HEK293T (cell line): ENCODE data around the gene CDH5.

Source experiments
- CTCF ChIA-PET: fragments of 350-600 bp; formaldehyde crosslinking; extraction: SDS; loops from one replicate; lab custom pipeline; 2021; ENCODE audit warnings: antibody characterized with exemption, inconsistent platforms; lab: Yijun Ruan, JAX
- POLR2A ChIA-PET: fragments of 350-600 bp; formaldehyde crosslinking; extraction: SDS; loops from one replicate; lab custom pipeline; 2020; ENCODE audit warnings: antibody characterized with exemption, inconsistent platforms; lab: Yijun Ruan, JAX
- DNase-seq: peaks from one replicate; pipeline ENCODE4 v3.0.0; 2012; ENCODE audit warnings: mixed read lengths; ENCODE audit errors: extremely low spot score
- ARNT ChIP-seq: fragments of 450-650 bp; IDR thresholded peaks from 2 replicates; pipeline ENCODE4 v1.6.1; 2017; ENCODE audit warnings: mild to moderate bottlenecking
- BHLHE40 ChIP-seq: fragments of 450-650 bp; IDR thresholded peaks from 2 replicates; pipeline ENCODE4 v1.6.1; 2016; ENCODE audit warnings: mild to moderate bottlenecking, moderate library complexity, borderline replicate concordance
- CTBP1 ChIP-seq: fragments of 450-650 bp; IDR thresholded peaks from 2 replicates; pipeline ENCODE4 v1.6.1; 2016; ENCODE audit warnings: borderline replicate concordance
- ELF4 ChIP-seq: fragments of 450-650 bp; IDR thresholded peaks from 2 replicates; pipeline ENCODE4 v1.6.1; 2017; ENCODE audit warnings: antibody characterized with exemption
- FOXA1 ChIP-seq: fragments of 450-650 bp; IDR thresholded peaks from 2 replicates; pipeline ENCODE4 v1.6.1; 2016; ENCODE audit warnings: mild to moderate bottlenecking
- FOXK2 ChIP-seq: fragments of 450-650 bp; IDR thresholded peaks from 2 replicates; pipeline ENCODE4 v1.6.1; 2016; ENCODE audit warnings: mild to moderate bottlenecking
- FOXM1 ChIP-seq: fragments of 450-650 bp; IDR thresholded peaks from 2 replicates; pipeline ENCODE4 v1.6.1; 2017; ENCODE audit warnings: mild to moderate bottlenecking, borderline replicate concordance
- HDGF ChIP-seq: fragments of 450-650 bp; IDR thresholded peaks from 2 replicates; pipeline ENCODE4 v1.6.1; 2017; ENCODE audit warnings: antibody characterized with exemption, borderline replicate concordance
- L3MBTL2 ChIP-seq: fragments of 450-650 bp; conservative IDR thresholded peaks from 2 replicates; pipeline ENCODE4 v1.6.1; 2016; ENCODE audit warnings: mild to moderate bottlenecking
- LEF1 ChIP-seq: fragments of 450-650 bp; IDR thresholded peaks from 2 replicates; pipeline ENCODE4 v1.6.1; 2017; ENCODE audit warnings: mild to moderate bottlenecking, borderline replicate concordance
- NFRKB ChIP-seq: fragments of 450-650 bp; IDR thresholded peaks from 2 replicates; pipeline ENCODE4 v1.6.1; 2016; ENCODE audit warnings: mild to moderate bottlenecking, moderate library complexity
- SP1 ChIP-seq: fragments of 450-650 bp; IDR thresholded peaks from 2 replicates; pipeline ENCODE4 v1.6.1; 2017
- SUZ12 ChIP-seq: fragments of 450-650 bp; IDR thresholded peaks from 2 replicates; pipeline ENCODE4 v1.6.1; 2016; ENCODE audit warnings: mild to moderate bottlenecking
- TARDBP ChIP-seq: fragments of 450-650 bp; IDR thresholded peaks from 2 replicates; pipeline ENCODE4 v1.6.1; 2016
- ZNF384 ChIP-seq: fragments of 450-650 bp; IDR thresholded peaks from 2 replicates; pipeline ENCODE4 v1.6.1; 2016
- TF ChIP-seq, protein P1 (sequence below): fragments of 450-650 bp; IDR thresholded peaks from 2 replicates; pipeline ENCODE4 v1.6.1; 2016

CDH5 gene

DNA sequence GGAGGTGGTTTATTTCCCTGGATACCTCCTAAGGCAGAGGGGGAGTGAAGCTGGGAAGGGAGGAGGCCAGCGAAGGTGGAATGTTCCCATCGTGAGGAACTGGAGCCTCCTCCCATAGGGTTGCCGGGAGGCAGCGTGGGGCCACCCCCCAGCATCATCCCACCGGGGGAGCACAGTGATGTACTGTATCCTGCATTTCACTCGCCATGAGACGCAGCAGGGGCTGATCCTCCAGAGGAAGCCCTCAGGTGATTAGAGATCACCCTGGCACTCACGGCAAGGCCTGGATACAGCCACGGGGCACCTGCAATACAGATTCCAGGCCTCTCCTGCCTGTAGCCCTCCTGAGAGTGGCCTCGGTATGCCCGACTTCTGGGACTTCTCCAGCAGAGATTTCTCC lies 35.1 kb downstream of the CDH5 start:
- POLR2A ChIA-PET = no interaction called here

DNA sequence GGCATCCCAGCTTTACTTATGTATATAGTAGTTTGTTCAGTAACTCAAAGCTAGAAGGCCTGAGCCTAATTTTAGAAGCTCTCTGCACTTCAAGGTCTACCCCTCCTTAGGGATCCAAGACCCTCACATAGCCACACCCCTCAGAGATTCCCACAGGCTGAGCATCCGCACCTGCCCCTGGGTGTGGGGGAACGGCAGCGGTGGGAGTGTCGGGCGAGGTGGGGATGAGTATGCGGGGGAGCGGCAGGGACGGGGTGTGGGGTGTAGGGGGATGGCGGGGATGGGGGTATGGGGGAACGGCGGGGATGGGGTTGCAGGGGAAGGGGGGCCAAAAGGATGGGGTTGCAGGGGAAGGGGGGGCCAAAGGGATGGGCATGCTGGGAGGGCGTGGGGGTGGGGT lies 35.7 kb downstream of the CDH5 start:
- TF ChIP-seq L3MBTL2 (no peak), FOXM1 (no peak), LEF1 (no peak), SUZ12 (no peak), HDGF (no peak), ARNT (no peak), FOXA1 (no peak), NFRKB (no peak), CTBP1 (no peak), SP1 (no peak), ZNF384 (no peak)
- TF ChIP-seq, protein P1, sequence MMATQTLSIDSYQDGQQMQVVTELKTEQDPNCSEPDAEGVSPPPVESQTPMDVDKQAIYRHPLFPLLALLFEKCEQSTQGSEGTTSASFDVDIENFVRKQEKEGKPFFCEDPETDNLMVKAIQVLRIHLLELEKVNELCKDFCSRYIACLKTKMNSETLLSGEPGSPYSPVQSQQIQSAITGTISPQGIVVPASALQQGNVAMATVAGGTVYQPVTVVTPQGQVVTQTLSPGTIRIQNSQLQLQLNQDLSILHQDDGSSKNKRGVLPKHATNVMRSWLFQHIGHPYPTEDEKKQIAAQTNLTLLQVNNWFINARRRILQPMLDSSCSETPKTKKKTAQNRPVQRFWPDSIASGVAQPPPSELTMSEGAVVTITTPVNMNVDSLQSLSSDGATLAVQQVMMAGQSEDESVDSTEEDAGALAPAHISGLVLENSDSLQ = no peak
- CTCF ChIA-PET = no interaction called here
- POLR2A ChIA-PET = no interaction called here
- no peak for DNase-seq

More for the DNA sequence above, 35.1 kb downstream of the CDH5 start:
- TF ChIP-seq ARNT (no peak), NFRKB (no peak), L3MBTL2 (no peak), LEF1 (no peak), FOXM1 (no peak), CTBP1 (no peak), TARDBP (no peak), ELF4 (no peak), HDGF (no peak), FOXK2 (no peak), SP1 (no peak), ZNF384 (no peak), FOXA1 (no peak), BHLHE40 (no peak), SUZ12 (no peak)
- TF ChIP-seq, protein P1 = no peak
- DNase-seq = no peak
- CTCF ChIA-PET = no interaction called here

DNA sequence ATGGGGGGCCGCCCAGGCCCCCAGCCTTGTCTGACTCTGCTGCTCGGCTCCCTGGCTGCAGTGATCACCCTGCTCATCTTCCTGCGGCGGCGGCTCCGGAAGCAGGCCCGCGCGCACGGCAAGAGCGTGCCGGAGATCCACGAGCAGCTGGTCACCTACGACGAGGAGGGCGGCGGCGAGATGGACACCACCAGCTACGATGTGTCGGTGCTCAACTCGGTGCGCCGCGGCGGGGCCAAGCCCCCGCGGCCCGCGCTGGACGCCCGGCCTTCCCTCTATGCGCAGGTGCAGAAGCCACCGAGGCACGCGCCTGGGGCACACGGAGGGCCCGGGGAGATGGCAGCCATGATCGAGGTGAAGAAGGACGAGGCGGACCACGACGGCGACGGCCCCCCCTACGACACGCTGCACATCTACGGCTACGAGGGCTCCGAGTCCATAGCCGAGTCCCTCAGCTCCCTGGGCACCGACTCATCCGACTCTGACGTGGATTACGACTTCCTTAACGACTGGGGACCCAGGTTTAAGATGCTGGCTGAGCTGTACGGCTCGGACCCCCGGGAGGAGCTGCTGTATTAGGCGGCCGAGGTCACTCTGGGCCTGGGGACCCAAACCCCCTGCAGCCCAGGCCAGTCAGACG lies 36.2 kb downstream of the CDH5 start:
- POLR2A ChIA-PET = no interaction called here
- CTCF ChIA-PET = no interaction called here
- no peak for DNase-seq
- TF ChIP-seq CTBP1 (no peak), FOXK2 (no peak), ARNT (no peak), L3MBTL2 (no peak), SP1 (no peak), LEF1 (no peak), ELF4 (no peak), TARDBP (no peak), SUZ12 (no peak), ZNF384 (no peak), HDGF (no peak), BHLHE40 (no peak), NFRKB (no peak), FOXM1 (no peak), FOXA1 (no peak)
- TF ChIP-seq, protein P1 = no peak

- CTCF ChIA-PET = no interaction called here
- POLR2A ChIA-PET = no interaction called here
These were observed 37.1 kb downstream of the CDH5 start for GRCh38 chr16:66403531-66404145.

DNA sequence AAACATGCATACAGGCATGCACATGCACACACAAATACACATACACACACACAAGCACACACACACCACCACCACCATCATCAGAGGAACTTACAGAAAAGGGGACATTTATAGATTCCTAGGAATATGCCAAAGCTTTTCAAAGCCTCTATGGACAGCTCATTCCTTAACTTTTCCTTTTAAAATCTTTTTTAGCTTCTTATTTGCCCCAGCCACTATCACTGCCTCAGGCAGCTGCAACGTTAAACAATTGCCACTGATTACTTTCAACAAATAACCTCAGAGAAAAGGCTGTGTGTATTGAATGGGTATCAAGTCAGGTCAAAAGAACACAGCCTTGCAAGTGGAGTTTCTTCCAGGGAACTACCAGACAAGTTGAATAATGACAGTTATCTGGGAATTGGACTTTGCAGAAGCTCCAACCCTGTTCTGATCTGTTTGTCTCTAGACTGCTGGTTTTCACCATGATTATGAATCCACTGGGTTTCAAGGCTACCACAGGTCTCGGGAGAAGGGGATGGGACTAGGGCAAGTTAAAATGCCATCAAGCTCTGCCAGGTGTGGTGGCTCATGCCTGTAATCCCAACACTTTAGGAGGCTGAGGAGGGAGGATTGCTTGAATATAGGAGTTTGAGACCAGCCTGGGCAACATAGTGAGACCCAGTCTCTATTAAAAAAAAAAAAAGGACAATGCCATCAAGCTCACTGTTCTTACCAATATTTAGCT lies 38.7 kb downstream of the CDH5 start:
- POLR2A ChIA-PET = interaction anchor here (1.2 kb wide), 1 partner anchor 75 kb away, joined by 3 read pairs; no protein-coding TSS in a partner anchor
- no peak for DNase-seq
- CTCF ChIA-PET = interaction anchor here (0.7 to 2.2 kb wide), 3 partner anchors 12 to 69 kb away, joined by 3 to 7 read pairs (median 5); partner anchors contain the start of gene CDH5
- TF ChIP-seq, protein P1 = no peak
- TF ChIP-seq FOXM1 (no peak), ELF4 (no peak)

More at GRCh38 chr16:66403531-66404145, 37.1 kb downstream of the CDH5 start:
- TF ChIP-seq FOXK2 (no peak), LEF1 (no peak), BHLHE40 (no peak), SUZ12 (no peak), ELF4 (no peak), TARDBP (no peak), SP1 (no peak), ARNT (no peak)
- DNase-seq = no peak
